ENCODE measurements around the gene PAQR8.

DNA sequence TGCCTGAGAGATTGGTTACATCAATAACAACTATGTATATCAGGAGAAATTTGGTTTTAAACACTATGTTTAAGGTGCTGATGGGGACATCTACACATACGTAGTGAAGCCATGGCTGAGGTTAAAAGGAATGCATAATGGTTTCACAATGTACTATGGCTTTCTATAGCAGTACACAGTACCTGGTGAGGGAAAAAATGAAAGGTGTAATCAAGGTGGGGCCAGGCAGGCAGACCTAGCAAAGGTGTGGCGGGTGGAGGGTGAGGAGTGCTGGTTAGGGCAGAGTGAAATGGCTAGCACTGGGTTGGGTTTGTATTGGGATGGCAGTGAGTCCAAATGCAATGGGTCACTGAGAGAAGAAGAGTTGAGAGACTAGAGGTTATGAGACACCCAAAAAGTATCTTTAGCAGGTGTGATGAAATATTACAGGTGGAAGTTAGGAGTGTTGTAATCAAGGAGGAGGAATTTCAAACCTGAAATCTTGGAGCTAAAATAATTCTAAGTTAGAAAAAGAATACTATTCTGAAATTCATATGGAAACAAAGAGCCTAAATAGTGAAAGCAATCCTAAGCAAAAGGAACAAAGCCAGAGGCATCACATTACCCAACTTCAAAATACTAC lies 22.3 kb downstream of the PAQR8 start:
- TF ChIP-seq, protein P1, sequence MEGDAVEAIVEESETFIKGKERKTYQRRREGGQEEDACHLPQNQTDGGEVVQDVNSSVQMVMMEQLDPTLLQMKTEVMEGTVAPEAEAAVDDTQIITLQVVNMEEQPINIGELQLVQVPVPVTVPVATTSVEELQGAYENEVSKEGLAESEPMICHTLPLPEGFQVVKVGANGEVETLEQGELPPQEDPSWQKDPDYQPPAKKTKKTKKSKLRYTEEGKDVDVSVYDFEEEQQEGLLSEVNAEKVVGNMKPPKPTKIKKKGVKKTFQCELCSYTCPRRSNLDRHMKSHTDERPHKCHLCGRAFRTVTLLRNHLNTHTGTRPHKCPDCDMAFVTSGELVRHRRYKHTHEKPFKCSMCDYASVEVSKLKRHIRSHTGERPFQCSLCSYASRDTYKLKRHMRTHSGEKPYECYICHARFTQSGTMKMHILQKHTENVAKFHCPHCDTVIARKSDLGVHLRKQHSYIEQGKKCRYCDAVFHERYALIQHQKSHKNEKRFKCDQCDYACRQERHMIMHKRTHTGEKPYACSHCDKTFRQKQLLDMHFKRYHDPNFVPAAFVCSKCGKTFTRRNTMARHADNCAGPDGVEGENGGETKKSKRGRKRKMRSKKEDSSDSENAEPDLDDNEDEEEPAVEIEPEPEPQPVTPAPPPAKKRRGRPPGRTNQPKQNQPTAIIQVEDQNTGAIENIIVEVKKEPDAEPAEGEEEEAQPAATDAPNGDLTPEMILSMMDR (conservative IDR thresholded peaks at IDR 0.05; ENCODE audit: low read depth, low read length): no peak
- TF ChIP-seq RAD21 (IDR thresholded peaks at IDR 0.05; ENCODE audit: low read length) (no peak), POLR2A (IDR thresholded peaks at IDR 0.05; ENCODE audit: low read depth, low read length) (no peak), CEBPB (IDR thresholded peaks at IDR 0.05; ENCODE audit: low read depth, low read length) (no peak), CHD1 (IDR thresholded peaks at IDR 0.05; ENCODE audit: low read depth, low read length) (no peak), SMC3 (IDR thresholded peaks at IDR 0.05; ENCODE audit: low read depth, low read length) (no peak), MAZ (IDR thresholded peaks at IDR 0.05; ENCODE audit: borderline replicate concordance, low read depth, low read length) (no peak), BHLHE40 (IDR thresholded peaks at IDR 0.05; ENCODE audit: low read depth, low read length) (no peak), RCOR1 (IDR thresholded peaks at IDR 0.05; ENCODE audit: insufficient replicate concordance, low read length) (no peak), FOS (IDR thresholded peaks at IDR 0.05; ENCODE audit: low read depth, low read length) (no peak), MXI1 (IDR thresholded peaks at IDR 0.05; ENCODE audit: borderline replicate concordance, low read depth, low read length) (no peak), RFX5 (IDR thresholded peaks at IDR 0.05; ENCODE audit: low read depth, low read length) (no peak), NFE2L2 (IDR thresholded peaks at IDR 0.05; ENCODE audit: low read depth, low read length) (no peak)
- TF ChIP-seq, protein P2, sequence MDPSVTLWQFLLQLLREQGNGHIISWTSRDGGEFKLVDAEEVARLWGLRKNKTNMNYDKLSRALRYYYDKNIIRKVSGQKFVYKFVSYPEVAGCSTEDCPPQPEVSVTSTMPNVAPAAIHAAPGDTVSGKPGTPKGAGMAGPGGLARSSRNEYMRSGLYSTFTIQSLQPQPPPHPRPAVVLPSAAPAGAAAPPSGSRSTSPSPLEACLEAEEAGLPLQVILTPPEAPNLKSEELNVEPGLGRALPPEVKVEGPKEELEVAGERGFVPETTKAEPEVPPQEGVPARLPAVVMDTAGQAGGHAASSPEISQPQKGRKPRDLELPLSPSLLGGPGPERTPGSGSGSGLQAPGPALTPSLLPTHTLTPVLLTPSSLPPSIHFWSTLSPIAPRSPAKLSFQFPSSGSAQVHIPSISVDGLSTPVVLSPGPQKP (IDR thresholded peaks at IDR 0.05; ENCODE audit: borderline replicate concordance, low read depth, low read length): no peak
